ENCODE data around the gene ZSWIM9. TPM values are rescaled to one million over a fixed set of nuclear protein-coding genes. Genes with fewer than 3 reads are reported as not detected.

The ZSWIM9 gene
- total RNA-seq, 1 experiment from 2014 or later: 6.8 TPM

- H3K27ac ChIP-seq (ENCODE audit: low read length): no peak overlapping the region
- TF ChIP-seq TCF7L2 (IDR thresholded peaks at IDR 0.05; ENCODE audit: low read depth, low read length) (no peak), CTCF (IDR thresholded peaks at IDR 0.05) (no peak), REST (IDR thresholded peaks at IDR 0.05; ENCODE audit: insufficient read depth in 1 of 2, low read depth in 2 of 2, low read length in 1 of 2) (no peak), POLR2AphosphoS5 (IDR thresholded peaks at IDR 0.05; ENCODE audit: low read depth, low read length) (no peak), SIN3A (IDR thresholded peaks at IDR 0.05; ENCODE audit: borderline replicate concordance, insufficient read depth, low read depth, low read length) (no peak)
- intact Hi-C loops (cut with micrococcal nuclease; ENCODE audit: unreplicated experiment): no loop called here
- H3K4me3 ChIP-seq (ENCODE audit: low read depth in 2 of 2, low read length in 2 of 2): no peak overlapping the region
- ChIA-PET CTCF (no interaction called here), POLR2A (no interaction called here)
- no peaks in the 10 kb centered on the region for H3K4me1 ChIP-seq (ENCODE audit: control insufficient read depth, insufficient read depth, low read length)
- ATAC-seq (no peak), DNase-seq (ENCODE audit: low read depth, low spot score) (no peak)
- H3K27me3 ChIP-seq (ENCODE audit: control insufficient read depth, insufficient read depth, low read length): no peaks in the 10 kb centered on the region
- no peaks in the 10 kb centered on the region for H3K9me3 ChIP-seq (ENCODE audit: control insufficient read depth, insufficient read depth, low read depth, low read length)
- no peaks in the 10 kb centered on the region; the same call in 1 of the 2 replicates for H3K36me3 ChIP-seq (ENCODE audit: control insufficient read depth, insufficient read depth, low read length)
- in situ Hi-C loops (cut with HindIII; ENCODE audit: low pct_unique_long_range_greater_than_20kb, low sequenced_read_pairs): no loop called here
- no TSS peak for BruUV-seq (replicated peaks)
Measured at GRCh38 chr19:48121909-48122371, 48.5 kb upstream of the ZSWIM9 start.

GRCh38 chr19:48122421-48122820, 48.1 kb upstream of the ZSWIM9 start:
- Histone ChIP-seq H3K9me3 (ENCODE audit: control insufficient read depth, insufficient read depth, low read depth, low read length) (no peaks in the 10 kb centered on the region), H3K27me3 (ENCODE audit: control insufficient read depth, insufficient read depth, low read length) (no peaks in the 10 kb centered on the region), H3K4me1 (ENCODE audit: control insufficient read depth, insufficient read depth, low read length) (no peaks in the 10 kb centered on the region), H3K27ac (ENCODE audit: low read length) (no peak overlapping the region), H3K4me3 (ENCODE audit: low read depth in 2 of 2, low read length in 2 of 2) (no peak overlapping the region), H3K36me3 (ENCODE audit: control insufficient read depth, insufficient read depth, low read length) (no peaks in the 10 kb centered on the region; the same call in 1 of the 2 replicates)
- no peak for ATAC-seq
- BruUV-seq (replicated peaks): no TSS peak
- no peak for DNase-seq (ENCODE audit: low read depth, low spot score)
- intact Hi-C loops (cut with micrococcal nuclease; ENCODE audit: unreplicated experiment): no loop called here
- in situ Hi-C loops (cut with HindIII; ENCODE audit: low pct_unique_long_range_greater_than_20kb, low sequenced_read_pairs): no loop called here
- TF ChIP-seq POLR2AphosphoS5 (IDR thresholded peaks at IDR 0.05; ENCODE audit: low read depth, low read length) (no peak), REST (IDR thresholded peaks at IDR 0.05; ENCODE audit: insufficient read depth in 1 of 2, low read depth in 2 of 2, low read length in 1 of 2) (no peak), CTCF (IDR thresholded peaks at IDR 0.05) (no peak), TCF7L2 (IDR thresholded peaks at IDR 0.05; ENCODE audit: low read depth, low read length) (no peak), SIN3A (IDR thresholded peaks at IDR 0.05; ENCODE audit: borderline replicate concordance, insufficient read depth, low read depth, low read length) (no peak)
- ChIA-PET POLR2A (no interaction called here), CTCF (no interaction called here)
